ENCODE data around the gene ZC3H7B.

- TF ChIP-seq CTCF (conservative IDR thresholded peaks at IDR 0.05; ENCODE audit: low read depth in 2 of 2): no peak
- no peak for TF ChIP-seq CREB1 (CRISPR knock-in tag; IDR thresholded peaks at IDR 0.05; ENCODE audit: low read depth)
These were observed 26.5 kb upstream of the ZC3H7B start for GRCh38 chr22:41274856-41275255.
